ENCODE data around the gene ZNF276.
"Not testable (repeated sequence)": the region's sequence is repeated elsewhere in the genome, so short reads cannot be mapped to it uniquely, and the experiment has no call there.

Gene ZNF276

DNA sequence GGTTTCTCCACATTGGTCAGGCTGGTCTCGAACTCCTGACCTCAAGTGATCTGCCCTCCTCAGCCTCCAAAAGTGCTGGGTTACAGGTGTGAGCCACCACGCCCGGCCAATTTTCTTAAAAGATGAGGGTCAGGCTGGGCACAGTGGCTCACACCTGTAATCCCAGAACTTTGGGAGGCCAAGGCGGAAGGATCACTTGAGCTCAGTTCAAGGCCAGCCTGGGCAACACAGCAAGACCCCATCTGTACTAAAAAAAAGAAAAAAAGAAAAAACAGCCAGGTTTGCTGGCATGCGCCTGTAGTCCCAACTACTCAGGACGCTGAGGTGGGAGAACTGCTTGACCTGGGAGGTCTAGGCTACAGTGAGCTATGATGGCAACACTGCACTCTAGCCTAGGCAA, 62.6 kb downstream of the ZNF276 start:
- DNase-seq (ENCODE audit: low read depth) = not testable (repeated sequence)

DNA sequence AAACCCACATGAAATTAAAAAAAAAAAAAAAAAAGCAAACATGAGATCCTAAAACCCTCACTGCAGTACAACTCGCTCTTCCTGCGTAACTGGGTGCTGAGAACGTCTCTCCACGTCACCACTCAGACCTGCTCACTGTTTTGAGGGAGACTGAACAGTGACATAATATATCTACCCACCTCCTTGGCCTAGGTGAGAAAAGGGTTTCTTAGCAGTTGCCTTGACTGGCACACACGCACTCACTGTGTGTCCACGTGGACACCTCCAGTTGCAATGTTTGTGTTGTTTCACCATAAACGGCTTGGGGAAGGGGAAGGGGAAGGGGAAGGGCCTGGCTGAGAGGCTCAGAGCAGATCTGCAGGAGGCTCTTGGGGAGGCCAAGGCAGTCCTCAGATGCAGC, 63.1 kb downstream of the ZNF276 start:
- DNase-seq (ENCODE audit: low read depth) = no peak

DNA sequence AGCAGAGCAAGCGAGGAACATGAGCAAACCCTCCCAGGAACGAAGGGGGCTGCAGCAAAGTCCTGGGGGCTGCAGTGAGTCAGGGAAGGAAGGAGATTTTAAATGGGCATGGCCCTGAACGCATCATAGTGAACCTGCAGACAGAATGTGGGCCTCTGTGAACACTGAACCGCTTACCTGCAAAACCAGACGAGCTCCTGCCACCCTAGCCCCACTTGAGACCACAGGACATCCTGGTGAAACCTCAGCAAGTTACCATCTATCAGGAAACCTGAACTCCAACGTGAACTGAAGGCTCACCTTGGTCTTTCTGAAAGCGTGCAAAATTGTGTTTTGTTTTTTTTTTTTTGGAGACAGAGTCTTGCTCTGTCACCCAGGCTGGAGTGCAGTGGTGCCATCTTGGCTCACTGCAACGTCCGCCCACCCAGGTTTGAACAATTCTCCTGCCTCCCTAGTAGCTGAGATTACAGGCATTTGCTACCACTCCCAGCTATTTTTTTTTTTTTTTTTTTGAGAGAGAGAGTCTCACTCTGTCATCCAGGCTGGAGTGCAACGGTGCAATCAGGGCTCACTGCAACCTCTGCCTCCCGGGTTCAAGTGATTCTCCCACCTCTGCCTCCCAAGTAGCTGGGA, 64.3 kb downstream of the ZNF276 start:
- DNase-seq (ENCODE audit: low read depth) = no peak

DNA sequence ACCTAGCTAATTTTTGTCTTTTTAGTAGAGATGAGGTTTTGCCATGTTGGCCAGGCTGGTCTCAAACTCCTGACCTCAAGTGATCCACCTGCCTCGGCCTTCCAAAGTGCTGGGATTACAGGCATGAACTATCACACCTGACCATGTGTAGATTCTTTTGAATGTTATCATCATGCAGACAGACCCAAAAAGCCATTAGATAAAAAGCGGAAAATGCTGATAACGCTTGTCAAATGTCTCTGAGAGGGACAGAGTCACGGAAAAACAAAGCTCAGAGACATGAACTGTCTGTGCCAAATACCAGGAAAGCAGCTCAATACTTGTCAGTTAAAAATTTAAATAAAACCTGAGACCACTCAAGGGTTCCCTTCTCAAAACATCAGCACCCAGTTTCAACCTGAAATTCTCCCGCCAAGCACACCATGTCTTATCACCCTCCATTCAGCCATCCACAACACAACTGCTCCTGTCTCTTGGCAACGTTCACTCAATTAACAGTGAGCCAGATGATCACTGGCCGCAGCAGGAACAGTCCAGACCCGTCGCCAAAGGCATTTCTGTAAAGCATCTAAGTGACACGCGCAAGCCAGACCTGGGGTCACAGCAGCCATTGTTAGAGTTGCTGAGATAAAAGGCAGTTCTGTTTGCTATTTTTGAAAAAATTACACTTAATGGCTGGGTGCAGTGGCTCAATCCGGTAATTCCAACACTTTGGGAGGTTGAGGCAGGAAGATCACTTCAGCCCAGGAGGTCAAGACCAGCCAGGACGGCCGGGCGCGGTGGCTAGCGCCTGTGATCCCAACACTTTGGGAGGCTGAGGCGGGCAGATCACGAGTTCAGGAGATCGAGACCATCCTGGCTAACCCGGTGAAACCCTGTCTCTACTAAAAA, 65.4 kb downstream of the ZNF276 start:
- DNase-seq (ENCODE audit: low read depth) = no peak

DNA sequence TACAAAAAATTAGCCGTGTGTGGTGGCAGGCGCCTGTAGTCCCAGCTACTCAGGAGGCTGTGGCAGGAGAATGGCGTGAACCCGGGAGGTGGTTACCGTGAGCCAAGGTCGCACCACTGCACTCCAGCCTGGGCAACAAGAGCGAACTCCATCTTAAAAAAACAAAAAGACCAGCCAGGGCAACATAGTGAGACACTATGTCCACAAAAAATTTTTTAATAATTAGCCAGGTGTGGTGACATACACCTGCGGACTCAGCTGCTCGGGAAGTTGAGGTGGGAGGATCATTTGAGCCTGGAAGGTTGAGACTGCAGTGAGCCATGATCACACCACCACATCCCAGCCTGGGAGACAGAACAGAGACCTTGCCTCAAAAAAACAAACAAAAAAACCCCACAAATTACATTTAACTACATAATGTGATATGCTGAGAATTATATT, 66.0 kb downstream of the ZNF276 start:
- DNase-seq (ENCODE audit: low read depth) = no peak

All from stimulated activated CD8-positive, alpha-beta memory T cell treated with anti-CD3 and anti-CD28 coated beads, Interleukin-15, amount 100 ng/mL, for 1 hour (primary cell).